PC-3 (cell line): ENCODE data around the gene ZNF793.

ENCODE experiments used
- CTCF ChIP-seq: fragments of 300-600 bp; sonication (generic); conservative IDR thresholded peaks from 2 replicates; pipeline ENCODE4 v1.5.1; 2017; ENCODE audit warnings: antibody characterized with exemption, low read depth, mild to moderate bottlenecking, low read length
- EZH2 ChIP-seq: fragments of 300-600 bp; sonication (generic); IDR thresholded peaks from one replicate; pipeline ENCODE4 v1.6.1; 2017; ENCODE audit warnings: antibody characterized with exemption, mild to moderate bottlenecking, low read length; ENCODE audit not compliant: unreplicated experiment

- no peak for TF ChIP-seq CTCF
- TF ChIP-seq EZH2 = no peak
These were observed 76.6 kb downstream of the ZNF793 start for GRCh38 chr19:37583340-37583739.
